Right renal pelvis (tissue), 4 donors: ENCODE data around the gene VIM. TPM values are rescaled to one million over a fixed set of nuclear protein-coding genes. Genes with fewer than 3 reads are reported as not detected.

Source experiments
- polyA plus RNA-seq, 4 donors: library from polyadenylated mRNA; unstranded; fragments of 120-200 nt; gene quantifications; one replicate each; pipeline ENCODE4 v1.2.1, GENCODE V29; 2013; ENCODE audit not compliant: insufficient read length in 4 of 4

VIM gene
- polyA plus RNA-seq, 4 donors, result 1,220 to 1,445 (median 1,244) TPM

Other genes with a start within 250 kb of the VIM start
- gene CUBN, start 98.4 kb upstream of the VIM start, polyA plus RNA-seq, result 100 to 1,000 TPM; 165 to 260 (median 180) TPM
- 10 to 100 TPM in 3 of 4 donors, 1 to 10 TPM in 1; 8.6 to 11.9 (median 10.8) TPM for gene TRDMT1, start 26.6 kb upstream of the VIM start, polyA plus RNA-seq
- 1 to 10 TPM; 1.2 to 1.8 (median 1.4) TPM for gene ST8SIA6, start 226.4 kb downstream of the VIM start, polyA plus RNA-seq